Measurements from ENCODE around the gene AGBL3. TPM values are rescaled to one million over a fixed set of nuclear protein-coding genes. Genes with fewer than 3 reads are reported as not detected.

The AGBL3 gene
- total RNA-seq, 4 donors from 2014 or later: 0.35 to 3.6 (median 0.55) TPM

DNA sequence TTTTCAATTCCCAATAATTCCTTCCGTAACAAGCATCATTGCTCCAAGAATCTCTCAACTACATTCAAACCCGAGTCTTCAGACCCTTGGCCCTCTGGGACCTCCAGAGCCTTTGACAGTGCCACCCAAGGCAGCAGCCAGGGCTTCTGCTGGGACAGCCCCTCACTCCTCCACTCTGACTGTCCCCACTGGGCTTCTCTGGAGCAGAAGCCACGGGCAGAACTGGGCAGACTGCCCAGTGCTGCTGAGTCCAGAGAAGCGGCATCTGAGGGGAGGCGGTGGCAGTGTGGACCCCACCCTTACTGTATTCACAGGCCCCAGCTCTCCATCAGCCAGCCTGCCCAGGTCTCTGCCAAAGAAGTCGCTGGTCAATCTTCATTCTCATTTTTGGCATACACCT is 175.4 kb downstream of the AGBL3 start:
- Histone ChIP-seq H3K4me1 (peaks cover 0 to 62% (median 35%) of the 10 kb centered on the region in 3 donors), H3K9me3 (peaks cover 0 to 7% (median 4%) of the 10 kb centered on the region in 3 donors), H3K27me3 (no peaks in the 10 kb centered on the region), H3K27ac (peak overlapping the region in 3 of 4 donors; percentile 60 to 69 (median 62)), H3K36me3 (peaks cover 14 to 53% (median 19%) of the 10 kb centered on the region in 3 donors), H3K4me3 (no peak overlapping the region)
- 71 to 91% methylated on average over 5 of the region's 6 CpGs for WGBS, 2 donors
- no peak for DNase-seq
- TF ChIP-seq, protein P1, sequence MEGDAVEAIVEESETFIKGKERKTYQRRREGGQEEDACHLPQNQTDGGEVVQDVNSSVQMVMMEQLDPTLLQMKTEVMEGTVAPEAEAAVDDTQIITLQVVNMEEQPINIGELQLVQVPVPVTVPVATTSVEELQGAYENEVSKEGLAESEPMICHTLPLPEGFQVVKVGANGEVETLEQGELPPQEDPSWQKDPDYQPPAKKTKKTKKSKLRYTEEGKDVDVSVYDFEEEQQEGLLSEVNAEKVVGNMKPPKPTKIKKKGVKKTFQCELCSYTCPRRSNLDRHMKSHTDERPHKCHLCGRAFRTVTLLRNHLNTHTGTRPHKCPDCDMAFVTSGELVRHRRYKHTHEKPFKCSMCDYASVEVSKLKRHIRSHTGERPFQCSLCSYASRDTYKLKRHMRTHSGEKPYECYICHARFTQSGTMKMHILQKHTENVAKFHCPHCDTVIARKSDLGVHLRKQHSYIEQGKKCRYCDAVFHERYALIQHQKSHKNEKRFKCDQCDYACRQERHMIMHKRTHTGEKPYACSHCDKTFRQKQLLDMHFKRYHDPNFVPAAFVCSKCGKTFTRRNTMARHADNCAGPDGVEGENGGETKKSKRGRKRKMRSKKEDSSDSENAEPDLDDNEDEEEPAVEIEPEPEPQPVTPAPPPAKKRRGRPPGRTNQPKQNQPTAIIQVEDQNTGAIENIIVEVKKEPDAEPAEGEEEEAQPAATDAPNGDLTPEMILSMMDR (IDR thresholded peaks at IDR 0.05): no peak
- no peak for TF ChIP-seq POLR2A (IDR thresholded peaks at IDR 0.05)
- intact Hi-C loops (cut with DNase I): loop anchor here (10.0 kb wide), 2 partner anchors 177 to 477 kb away; partner anchors contain the start of gene AGBL3

DNA sequence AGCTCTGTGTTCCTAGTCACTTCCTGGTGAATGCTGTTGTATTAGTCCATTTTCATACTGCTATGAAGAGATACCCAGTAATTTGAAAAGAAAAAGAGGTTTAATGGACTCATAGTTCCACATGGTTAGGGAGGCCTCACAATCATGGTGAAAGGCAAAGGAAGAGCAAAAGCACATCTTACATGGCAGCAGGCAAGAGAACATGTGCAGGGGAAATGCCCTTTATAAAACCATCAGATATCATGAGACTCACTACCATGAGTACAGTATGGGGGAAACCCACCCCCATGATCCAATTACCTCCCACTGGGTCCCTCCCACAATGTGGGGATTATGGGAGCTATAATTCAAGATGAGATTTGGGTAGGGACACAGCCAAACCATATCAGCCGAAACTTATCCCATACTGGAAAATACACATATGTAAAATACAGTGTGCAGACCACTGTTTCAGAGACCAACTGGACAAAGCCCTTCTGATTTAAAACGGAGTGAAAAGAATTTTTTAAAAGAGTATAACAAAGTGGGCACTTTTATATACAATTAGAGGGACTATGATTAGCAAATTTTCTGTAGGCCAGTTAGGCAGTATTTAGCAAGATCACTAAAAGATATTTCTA is 176.2 kb downstream of the AGBL3 start:
- H3K27me3 ChIP-seq: no peaks in the 10 kb centered on the region
- 89 to 100% methylated on average over 2 of the region's 2 CpGs for WGBS, 2 donors
- peaks cover 0 to 70% (median 38%) of the 10 kb centered on the region in 3 donors for H3K4me1 ChIP-seq
- intact Hi-C loops (cut with DNase I): loop anchor here (10.0 kb wide), 2 partner anchors 178 to 478 kb away; partner anchors contain the start of gene AGBL3
- H3K9me3 ChIP-seq: no peaks in the 10 kb centered on the region
- no peak overlapping the region for H3K4me3 ChIP-seq
- TF ChIP-seq, protein P1 (IDR thresholded peaks at IDR 0.05): no peak
- no peak for TF ChIP-seq POLR2A (IDR thresholded peaks at IDR 0.05)
- DNase-seq: no peak
- H3K36me3 ChIP-seq: peaks cover 22 to 57% (median 26%) of the 10 kb centered on the region in 3 donors
- peak overlapping the region in 2 of 4 donors; percentile 60 to 62 for H3K27ac ChIP-seq

DNA sequence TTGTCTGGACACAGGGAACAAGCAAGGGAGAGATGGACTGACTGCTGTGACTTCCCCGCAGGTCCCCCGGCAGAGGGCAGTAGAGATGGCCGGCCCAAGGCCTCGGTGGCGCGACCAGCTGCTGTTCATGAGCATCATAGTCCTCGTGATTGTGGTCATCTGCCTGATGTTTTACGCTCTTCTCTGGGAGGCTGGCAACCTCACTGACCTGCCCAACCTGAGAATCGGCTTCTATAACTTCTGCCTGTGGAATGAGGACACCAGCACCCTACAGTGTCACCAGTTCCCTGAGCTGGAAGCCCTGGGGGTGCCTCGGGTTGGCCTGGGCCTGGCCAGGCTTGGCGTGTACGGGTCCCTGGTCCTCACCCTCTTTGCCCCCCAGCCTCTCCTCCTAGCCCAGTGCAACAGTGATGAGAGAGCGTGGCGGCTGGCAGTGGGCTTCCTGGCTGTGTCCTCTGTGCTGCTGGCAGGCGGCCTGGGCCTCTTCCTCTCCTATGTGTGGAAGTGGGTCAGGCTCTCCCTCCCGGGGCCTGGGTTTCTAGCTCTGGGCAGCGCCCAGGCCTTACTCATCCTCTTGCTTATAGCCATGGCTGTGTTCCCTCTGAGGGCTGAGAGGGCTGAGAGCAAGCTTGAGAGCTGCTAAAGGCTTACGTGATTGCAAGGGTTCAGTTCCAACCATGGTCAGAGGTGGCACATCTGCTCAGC is 178.2 kb downstream of the AGBL3 start:
- Histone ChIP-seq H3K4me1 (peaks cover 12 to 73% (median 49%) of the 10 kb centered on the region in 3 donors), H3K4me3 (no peak overlapping the region), H3K9me3 (no peaks in the 10 kb centered on the region), H3K36me3 (peaks cover 26 to 69% (median 27%) of the 10 kb centered on the region in 3 donors), H3K27ac (peak overlapping the region in 3 of 4 donors; percentile 33 to 97 (median 95)), H3K27me3 (no peaks in the 10 kb centered on the region)
- no peak for DNase-seq
- TF ChIP-seq, protein P1 (IDR thresholded peaks at IDR 0.05): no peak
- no peak for TF ChIP-seq POLR2A (IDR thresholded peaks at IDR 0.05)
- WGBS, 2 donors: 77 to 85% methylated on average over 3 to 8 of the region's 18 CpGs
- intact Hi-C loops (cut with DNase I): loop anchor here (10.0 kb wide), 2 partner anchors 180 to 480 kb away; partner anchors contain the start of gene AGBL3

DNA sequence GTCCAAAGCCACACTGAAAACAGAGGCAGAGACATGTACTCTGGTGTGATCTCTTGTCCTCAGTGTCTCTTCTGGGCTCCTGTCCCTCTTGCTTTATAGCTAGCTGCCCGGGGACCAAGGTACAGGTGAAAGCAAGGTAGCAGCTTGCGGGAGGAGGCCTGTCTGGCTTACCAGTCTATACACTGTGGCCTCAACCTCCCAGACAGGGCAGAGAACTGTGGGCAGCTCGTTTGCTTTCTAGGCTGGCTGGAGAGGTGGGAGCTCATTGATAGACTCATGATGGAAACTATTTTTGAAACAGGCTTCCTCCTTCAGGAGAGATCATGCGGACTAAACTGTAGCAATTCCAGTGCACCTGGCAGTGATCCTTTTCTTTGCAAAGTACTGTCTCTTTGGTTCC is 179.6 kb downstream of the AGBL3 start:
- DNase-seq: no peak
- Histone ChIP-seq H3K9me3 (no peaks in the 10 kb centered on the region), H3K27me3 (no peaks in the 10 kb centered on the region), H3K4me3 (no peak overlapping the region), H3K36me3 (peaks cover 26 to 69% (median 27%) of the 10 kb centered on the region in 3 donors), H3K4me1 (peaks cover 15 to 68% (median 44%) of the 10 kb centered on the region in 3 donors), H3K27ac (peak overlapping the region in 3 of 4 donors; percentile 95 to 99 (median 97))
- 60 to 78% methylated on average over 2 to 3 of the region's 4 CpGs for WGBS, 2 donors
- TF ChIP-seq POLR2A (IDR thresholded peaks at IDR 0.05): no peak
- TF ChIP-seq, protein P1 (IDR thresholded peaks at IDR 0.05): no peak
- intact Hi-C loops (cut with DNase I): loop anchor here (10.0 kb wide), 2 partner anchors 181 to 481 kb away; partner anchors contain the start of gene AGBL3
